ENCODE data around the gene ZMAT5. TPM values are rescaled to one million over a fixed set of nuclear protein-coding genes. Genes with fewer than 3 reads are reported as not detected.

Gene ZMAT5
- total and polyA plus RNA-seq, 9 of the 15 experiments (the other 6 are each of a cell fraction or from before 2014, with no cell fraction given): 2.0 to 25.2 (median 11.9) TPM

GRCh38 chr22:29729161-29729560 is 37.6 kb downstream of the ZMAT5 start:
- TF ChIP-seq ZBTB33 (CRISPR knock-in tag; IDR thresholded peaks at IDR 0.05) (0 out of 2 replicates have a peak, but pooled peaks have one; percentile 14), ZHX1 (conservative IDR thresholded peaks at IDR 0.05; ENCODE audit: low read length) (no peak)
- Histone ChIP-seq H4K20me1 (replicated peaks; ENCODE audit: control insufficient read depth, insufficient read depth, low read length) (no peaks in the 10 kb centered on the region), H3K9me1 (ENCODE audit: control insufficient read depth, insufficient read depth, low read length) (peaks cover 4% of the 10 kb centered on the region), H3K27ac (ENCODE audit: extremely low read depth, low read depth, low read length) (no peak overlapping the region), H2AFZ (ENCODE audit: low read depth, low read length) (no peak overlapping the region), H3K36me3 (ENCODE audit: control insufficient read depth, insufficient read depth, low read length) (no peaks in the 10 kb centered on the region), H3K9me3 (replicated peaks; ENCODE audit: control insufficient read depth, insufficient read depth, low read depth, low read length) (no peaks in the 10 kb centered on the region), H3K79me2 (ENCODE audit: control insufficient read depth, insufficient read depth, low read length) (no peaks in the 10 kb centered on the region), H3K4me1 (replicated peaks in 1 of 2; ENCODE audit: control insufficient read depth in 2 of 2, insufficient read depth in 2 of 2, low read length in 2 of 2) (peaks cover 20 to 50% of the 10 kb centered on the region in 2 experiments; a peak in 4 of 5 replicates), H3K4me2 (ENCODE audit: insufficient read depth, low read length) (no peak overlapping the region), H3K27me3 (ENCODE audit: control insufficient read depth in 2 of 2, insufficient read depth in 2 of 2, low read length in 2 of 2) (no peaks in the 10 kb centered on the region), H3K9ac (ENCODE audit: insufficient read depth in 1 of 2, low read depth in 2 of 2, low read length in 2 of 2) (no peak overlapping the region), H3K4me3 (no peak overlapping the region)
- ATAC-seq (no peak), DNase-seq (ENCODE audit: extremely low read depth in 1 of 4, low spot score in 3 of 4) (no peak), FAIRE-seq (no peak)
- ChIA-PET POLR2A (no interaction called here), CTCF (ENCODE audit: low intra/inter-chr PET ratio) (no interaction called here)
- WGBS (ENCODE audit: insufficient coverage, low coverage, missing lambda C conversion rate): 73% methylated on average over 7 of the region's 20 CpGs
- intact Hi-C loops (cut with micrococcal nuclease) (loop anchor here (5.0 kb wide), 1 partner anchor 278 kb away; no protein-coding TSS in a partner anchor), in situ Hi-C loops (cut with MboI) (no loop called here)
- no TSS peak for BruUV-seq (replicated peaks)
